GM21367 (cell line): ENCODE measurements around the gene HTRA3.

Source experiments
- ATAC-seq: cut with Tn5 transposase; IDR thresholded peaks from one replicate; pipeline ENCODE4 v1.9.1; 2021; ENCODE audit not compliant: unreplicated experiment

The HTRA3 gene

DNA sequence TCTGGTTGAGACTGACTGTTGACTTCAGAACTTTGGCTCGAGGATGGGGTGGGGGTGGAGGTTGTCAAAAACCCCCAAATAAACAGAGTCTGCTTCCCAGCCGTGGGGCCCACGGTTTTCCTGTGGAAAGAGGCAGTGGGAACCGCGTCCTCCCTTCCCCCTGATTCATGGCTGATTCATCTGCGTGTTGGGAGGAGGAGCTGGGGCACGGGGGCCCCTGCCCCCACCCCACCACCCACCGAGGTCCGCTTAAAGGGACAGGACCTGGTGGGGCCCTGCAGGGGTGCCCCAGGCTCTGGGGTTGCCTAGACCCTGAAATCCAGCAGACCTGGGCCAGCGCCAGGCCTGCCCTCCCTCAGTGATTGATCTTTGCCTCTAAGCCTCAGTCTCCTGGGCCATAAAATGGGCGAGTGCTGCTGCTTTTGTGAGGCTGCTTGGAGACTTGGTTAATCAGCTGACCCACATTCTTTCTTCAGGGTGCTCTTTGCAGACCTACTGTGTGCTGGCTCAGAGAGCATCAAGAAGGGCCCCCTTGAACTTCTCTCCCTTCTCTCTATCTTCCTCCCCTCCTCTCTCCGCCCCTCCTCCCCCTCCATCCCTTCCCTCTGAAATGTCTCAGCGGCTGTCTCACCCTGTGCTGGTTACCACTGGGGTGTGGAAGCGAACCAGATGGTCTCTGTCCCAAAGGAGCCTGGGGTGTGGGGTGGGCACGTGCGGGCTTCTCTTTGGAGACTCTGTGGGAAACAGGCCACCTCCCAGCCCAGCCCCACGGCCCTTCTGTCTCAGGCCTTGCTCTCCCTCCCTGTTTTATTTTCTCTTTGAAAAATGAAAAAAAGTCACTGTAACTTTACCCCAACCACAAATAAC, 9.1 kb downstream of the HTRA3 start:
- ATAC-seq, result no peak

DNA sequence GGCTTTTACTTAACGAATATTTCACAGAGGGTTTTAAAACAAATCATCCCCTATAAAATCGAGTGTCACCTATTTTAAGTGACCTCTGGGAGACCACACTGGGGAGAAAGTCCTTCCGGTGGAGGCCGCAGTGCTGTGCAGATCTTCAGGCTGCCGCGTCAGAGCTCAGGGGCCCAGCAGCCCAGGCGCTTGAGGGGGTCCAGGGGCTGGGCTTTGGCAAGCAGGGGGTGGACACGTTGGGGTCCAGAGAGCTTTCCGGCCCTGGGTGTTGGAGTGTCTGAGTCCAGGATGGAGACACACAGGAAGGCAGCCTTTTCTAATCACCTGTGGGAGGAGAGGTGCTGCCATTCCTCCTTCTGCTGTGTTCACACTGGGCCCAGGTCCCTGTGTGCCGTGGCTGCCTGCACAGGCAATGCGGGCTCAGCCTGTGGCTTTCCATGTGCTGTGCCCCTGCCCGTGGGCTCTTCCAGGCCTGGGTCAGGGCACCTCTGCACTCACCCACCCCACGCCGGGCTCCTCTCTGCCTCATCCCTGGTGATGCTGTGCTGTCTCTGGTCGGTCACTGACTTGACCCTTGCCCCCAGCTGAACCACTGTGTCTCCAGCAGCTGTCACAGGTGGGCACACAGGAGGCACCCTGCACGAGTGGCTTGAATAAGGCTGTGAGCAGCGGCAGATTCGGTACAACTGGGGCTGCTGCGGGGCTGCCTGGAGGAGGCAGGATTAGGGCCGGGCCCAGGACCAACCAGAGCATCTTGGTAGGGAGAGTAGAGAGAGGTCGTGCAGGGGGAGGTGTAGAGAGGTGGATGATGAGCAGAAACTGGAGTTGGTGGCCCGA, 10.0 kb downstream of the HTRA3 start:
- no peak for ATAC-seq

DNA sequence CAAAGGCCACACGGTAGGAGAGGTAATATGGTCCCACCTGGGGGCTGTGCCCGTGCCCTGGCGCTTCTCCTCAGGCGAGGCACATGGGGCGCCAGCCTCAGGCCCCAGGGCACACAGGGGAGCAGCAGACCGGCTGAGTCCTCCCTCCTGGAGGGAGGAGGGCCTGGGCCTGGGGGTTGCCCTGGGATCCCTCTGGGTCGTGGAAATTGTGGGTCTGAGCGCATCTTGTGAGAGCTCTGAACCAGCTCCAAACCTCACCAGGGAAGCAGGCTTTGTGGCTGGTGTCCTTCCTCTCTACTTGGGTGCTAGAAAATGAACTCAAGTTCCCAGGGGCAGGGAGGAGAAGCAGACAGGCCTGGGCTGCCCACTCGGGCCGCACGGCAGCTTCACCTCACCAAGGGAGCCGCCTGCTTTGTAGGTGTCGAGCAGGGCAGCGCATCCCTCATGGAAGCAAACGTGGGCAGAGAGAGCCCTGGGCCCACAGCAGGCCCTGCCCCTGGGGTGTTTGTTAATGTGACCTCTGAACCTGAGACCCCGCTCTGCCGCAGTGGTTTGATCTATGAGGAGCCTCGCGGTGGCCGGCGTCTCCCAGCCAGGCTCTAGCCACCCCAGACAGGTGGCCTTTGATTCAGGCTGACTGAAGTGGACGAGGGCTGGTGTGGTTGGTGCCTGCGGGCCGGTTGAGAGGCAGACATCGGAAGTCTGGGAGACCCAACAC, 10.8 kb downstream of the HTRA3 start:
- no peak for ATAC-seq

DNA sequence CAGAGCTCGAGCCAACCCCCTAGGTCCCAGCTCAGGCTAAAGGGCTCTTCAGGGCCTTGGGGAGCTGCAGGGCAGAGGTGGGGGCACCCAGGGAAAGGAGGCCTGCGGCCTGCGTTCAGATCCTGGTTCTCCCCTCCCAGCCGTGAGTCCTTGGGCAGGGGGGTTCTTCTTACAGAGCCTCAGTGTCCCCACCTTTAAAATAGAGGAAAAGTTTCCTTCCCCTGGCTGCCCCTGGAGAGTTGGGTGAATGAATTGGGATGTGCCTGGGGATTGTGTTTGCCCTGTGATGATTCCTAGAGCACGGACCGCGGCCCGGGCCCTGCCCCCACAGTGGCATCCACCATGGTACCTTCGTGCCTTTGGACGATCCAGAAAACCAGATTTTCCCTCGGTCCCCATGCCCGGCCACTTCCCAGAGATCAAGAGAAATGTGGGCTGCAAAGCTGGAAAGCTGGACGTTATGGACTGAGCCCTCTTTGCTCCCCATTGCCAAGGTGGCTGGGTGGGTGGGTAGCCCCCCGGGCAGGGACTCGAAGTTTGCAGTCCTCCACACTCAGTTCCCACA, 11.4 kb downstream of the HTRA3 start:
- no peak for ATAC-seq

DNA sequence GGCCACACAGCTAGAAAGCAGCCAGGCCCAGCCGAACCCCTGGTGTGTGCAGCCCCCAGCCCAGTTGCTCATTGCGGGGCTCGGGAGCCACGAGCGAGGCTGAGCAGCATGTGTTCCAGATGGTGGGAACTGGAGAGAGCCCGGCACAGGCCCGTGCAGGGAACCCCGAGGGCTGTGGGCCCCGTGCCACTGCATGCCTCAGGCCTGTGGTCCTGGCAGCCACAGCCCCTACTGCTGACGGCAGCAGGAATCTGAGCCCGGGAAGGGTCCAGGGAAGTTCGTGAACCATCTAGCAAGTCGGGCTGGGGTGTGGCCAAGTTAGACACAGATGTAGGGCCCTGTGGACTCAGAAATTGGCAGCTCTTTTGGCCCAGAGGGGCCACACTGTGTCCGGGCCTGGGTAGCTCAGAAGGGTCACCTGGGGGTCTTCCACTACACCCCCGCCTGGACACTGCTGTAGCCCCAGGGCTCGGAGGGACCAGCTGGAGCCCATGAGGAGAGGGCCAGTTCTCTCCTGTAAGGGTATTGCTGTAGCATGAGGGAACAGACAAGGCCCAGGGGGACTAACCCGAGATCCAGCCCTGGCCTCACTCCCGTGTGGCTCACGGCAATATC, 12.1 kb downstream of the HTRA3 start:
- ATAC-seq, result no peak

DNA sequence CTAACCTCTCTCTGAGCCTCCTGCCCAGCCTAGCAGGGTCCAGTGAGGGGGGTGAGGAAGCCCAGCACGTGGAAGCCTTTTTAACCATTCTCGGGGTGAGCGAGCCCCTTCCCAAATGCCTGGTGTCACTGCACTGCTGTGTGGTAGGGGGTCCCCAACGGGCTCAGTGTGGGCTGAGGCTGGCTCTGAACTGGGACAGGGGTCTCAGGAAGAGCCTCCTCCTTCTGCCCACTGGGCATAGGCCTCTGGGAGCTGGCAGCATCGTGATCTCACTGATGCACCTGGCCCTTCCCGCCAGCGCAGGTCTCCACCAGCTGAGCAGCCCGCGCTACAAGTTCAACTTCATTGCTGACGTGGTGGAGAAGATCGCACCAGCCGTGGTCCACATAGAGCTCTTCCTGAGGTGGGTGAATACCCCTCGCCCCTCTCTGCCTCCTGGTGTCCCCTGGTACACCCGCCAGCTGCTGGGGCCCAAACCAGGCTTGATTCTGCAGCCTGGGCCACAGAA, 12.6 kb downstream of the HTRA3 start:
- no peak for ATAC-seq

DNA sequence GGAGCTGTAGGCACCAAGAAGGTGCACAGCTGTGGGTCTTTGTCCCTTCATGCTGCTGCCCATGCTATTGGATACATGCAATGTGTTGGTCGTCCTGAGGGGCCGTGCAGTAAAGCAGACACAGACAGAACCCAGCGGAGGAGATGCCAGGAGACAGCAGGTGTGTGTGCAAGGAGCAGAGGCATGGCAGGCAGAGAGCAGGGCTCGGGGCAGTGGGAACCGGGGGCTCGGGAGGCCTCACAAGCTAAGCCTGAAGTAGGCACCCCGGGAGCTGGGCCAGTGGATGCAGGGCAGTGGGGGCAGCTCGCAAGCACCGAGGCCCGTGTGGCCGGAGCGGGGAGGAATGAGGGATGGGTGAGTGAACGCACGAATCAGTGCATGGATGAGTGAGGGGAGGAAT, 13.2 kb downstream of the HTRA3 start:
- ATAC-seq, result no peak

DNA sequence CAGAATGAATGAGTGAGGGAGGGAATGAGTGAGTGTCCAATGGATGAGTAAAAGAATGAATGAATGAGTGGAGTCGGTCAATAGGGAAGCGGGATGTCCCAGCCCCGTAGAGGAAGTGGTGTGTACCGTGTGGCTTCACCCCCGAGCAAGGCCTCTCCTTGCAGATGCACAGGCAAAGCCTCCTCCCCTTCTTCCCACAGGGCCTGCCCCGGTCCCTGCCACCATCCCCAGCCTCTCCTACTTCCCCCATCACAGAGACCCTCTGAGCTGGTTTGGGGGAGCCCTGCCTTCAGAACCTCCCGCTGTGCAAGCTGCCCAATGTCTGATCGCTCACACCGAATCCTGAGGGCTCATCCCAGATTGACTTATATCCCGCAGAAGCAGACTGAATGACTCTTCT, 13.6 kb downstream of the HTRA3 start:
- no peak for ATAC-seq

DNA sequence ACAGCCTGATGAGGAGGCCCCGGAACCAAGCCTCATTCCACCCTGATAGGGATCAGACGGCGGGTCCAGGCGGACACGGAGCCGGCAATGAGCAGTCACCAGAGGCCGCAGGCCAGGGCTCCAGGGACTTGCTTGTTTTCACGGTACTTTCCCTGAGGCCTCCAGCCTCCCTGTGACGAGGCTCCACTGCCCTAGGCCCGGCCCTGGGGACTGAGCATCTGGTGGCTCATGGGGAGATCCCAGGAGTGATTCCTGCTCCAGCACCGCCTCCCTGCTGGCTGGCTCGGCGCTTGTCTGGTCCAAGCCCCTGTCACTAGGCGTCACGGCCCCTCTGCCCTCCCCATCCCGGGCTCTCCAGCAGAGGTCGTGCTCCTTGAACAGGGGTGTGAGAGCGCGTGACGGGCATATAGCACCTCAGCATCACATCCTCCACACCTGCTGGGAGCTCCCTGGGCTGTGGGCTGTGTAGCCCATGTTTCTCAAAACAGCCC, 14.1 kb downstream of the HTRA3 start:
- ATAC-seq, result no peak

DNA sequence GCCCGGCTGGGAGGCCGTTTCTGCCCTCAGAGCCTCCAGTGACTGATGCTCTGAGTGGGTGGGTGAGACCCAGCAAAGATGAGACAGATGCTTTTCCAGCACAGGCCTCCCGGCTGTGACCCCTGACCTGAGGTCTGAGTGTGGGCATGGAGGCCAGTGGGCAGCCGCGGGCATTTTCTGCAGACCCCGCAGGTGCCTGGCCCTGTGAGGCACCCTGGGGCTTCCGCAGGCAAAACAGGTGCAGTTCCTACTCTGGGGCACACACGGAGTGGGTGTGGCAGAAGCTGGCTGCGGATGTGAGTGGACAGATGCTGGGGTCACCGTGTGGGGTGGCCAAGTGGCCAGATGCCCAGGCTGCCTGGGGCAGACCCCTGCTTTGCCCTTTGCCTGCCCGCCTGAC, 14.8 kb downstream of the HTRA3 start:
- ATAC-seq, result no peak

DNA sequence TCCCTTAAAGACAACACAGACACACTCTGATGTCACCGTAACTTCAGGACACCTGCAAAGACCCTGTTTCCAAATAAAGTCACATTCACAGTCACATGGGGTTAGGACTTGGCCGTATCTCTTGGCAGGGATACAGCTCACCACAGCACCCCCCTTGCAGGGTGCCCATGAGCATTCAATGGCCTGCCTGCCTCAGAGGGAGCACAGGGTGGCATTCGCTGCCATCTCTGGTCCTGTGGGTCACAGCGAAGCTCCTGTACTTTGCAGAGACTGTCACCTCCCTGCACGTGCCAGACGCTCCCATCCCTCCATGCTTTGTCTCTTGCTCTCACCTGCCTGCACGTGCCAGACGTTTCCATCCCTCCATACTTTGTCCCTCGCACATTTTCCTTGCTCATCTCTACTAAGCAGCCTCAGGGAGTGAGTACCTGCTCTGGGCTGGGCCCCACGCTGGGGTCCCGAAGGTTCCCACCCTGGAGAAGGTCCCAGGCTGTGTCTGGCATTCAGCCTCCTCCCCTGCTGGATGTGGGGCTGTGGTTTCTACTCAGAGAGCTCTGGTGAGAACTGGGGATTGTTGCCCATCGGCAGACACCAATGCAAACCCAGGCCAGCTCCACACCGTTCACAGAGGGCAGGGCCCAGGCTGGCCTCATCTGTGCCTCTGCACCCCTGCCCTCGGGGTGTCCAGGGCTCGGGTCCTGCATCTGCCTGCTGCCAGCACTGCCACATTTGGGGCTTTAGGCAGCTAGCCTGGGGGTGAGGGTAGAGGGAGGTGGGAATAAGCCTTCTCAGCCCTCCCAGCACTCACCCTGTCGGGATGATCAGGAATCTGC, 15.8 kb downstream of the HTRA3 start:
- ATAC-seq, result no peak

DNA sequence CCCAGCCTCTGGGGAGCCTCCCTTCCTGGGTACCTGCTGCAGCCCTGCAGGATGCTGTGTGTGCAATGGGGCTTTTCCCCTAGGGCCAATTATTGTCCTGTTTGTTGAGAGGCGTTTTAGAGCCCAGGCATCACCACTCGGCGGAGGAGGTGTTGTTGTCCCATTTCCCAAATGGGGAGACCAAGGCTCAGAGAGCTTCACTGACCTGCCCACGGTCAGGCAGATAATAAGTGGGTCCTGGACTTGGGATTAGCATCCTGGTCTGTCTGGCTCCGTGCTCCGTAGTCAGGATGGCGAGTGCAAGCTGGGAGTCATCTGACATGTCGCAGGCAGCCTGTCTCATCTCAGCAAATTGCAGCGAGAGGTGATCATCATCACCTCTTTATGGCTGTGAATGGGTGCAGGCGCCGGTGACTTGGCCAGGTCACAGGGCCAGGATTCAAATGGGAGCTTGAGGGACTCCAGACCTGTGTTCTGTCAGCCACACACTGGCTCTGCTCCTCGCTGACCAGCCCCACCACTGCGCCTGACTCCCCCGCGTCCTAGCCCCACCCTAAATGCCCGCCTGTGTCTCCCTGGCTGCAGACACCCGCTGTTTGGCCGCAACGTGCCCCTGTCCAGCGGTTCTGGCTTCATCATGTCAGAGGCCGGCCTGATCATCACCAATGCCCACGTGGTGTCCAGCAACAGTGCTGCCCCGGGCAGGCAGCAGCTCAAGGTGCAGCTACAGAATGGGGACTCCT, 16.6 kb downstream of the HTRA3 start:
- ATAC-seq, result no peak

DNA sequence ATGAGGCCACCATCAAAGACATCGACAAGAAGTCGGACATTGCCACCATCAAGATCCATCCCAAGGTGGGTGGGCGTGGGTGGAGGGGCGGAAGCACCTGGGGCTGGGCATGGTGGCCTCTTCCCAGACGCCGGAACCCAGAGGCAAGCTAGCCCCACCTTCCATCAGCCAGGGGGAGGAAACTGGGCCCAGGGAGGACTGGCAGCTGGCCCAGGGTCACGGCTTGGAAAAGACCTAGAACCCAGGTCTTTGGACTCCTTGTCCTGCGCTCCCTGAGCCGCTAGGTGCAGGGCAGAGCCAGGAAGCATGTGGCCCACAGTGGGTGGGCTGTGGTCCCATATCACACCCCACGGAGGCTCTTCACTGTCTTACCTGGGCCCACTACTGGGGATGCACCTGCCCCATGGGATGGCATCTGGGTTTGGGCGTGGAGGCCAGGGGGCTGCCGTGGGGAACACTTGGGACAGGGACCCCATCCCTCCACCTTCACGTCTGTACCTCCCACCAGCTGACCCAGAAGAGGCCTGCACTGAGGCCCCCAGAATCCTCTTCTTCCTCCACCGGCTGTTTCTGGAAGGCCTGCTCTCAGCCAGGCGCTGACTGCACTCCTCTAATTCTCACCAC, 17.3 kb downstream of the HTRA3 start:
- no peak for ATAC-seq

DNA sequence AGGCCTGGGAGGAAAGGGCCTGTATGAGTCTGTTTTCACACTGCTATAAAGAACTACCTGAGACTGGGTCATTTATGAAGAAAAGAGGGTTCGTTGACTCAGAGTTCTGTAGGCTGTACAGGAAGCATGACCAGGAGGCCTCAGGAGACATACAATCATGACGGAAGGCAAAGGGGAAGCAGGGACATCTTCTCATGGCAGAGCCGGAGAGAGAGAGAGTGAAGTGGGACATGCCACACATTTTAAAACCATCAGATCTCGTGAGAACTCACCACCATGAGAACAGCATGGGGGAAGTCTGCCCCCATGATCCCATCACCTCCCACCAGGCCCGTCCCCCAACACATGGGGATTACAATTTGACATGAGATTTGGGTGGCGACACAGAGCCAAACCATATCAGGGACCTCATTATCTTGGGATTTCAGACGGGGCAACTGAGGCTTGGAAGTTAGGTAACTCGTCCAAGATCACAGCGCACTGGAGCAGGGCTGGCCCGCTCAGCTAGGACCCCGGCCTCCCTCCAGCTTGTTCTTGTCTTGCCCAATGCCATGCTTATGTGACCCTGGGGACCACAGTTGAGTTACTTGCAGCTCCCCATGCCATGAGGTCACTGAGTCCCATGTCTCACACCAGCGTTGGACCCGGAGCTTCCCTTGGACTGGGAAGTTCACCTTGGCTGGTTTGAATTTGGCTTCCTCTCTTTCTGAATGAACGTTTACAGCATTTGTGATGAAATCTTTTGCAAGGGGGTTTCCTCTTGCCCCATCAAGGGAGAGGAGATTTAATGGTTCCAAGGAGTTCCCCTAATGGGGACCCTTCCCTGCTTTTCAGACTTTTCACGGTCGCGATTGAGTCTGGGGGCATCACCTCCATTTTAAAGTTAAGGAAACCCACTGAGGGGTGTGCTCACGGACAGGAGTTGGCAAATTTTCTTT, 18.1 kb downstream of the HTRA3 start:
- no peak for ATAC-seq

DNA sequence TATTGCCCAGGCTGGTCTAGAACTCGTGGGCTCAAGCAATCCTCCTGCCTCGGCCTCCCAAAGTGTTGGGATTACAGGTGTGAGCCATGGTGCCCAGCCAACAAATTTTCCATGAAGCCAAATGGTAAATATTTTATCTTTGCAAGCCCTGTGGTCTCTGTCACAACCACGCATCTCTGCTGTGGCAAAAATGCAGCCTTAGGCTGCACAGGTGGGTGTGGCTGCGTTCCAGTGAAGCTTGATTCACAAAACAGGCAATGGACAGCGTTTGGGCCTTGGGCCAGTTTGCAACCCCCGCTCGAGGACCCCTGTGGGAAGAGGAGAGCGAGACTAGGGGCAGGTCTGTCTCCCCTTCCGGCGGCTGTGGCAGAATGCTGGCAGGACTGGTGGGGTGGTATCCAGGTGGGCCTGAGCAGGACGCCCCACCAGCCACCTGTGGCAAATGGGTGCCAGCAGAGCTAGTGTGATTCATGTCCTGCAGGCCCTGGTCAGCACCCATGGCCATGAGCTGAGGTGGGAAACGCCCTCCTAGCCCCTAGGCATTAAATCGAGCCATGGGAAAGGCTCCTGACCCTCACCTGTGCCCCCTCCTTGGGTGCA, 19.7 kb downstream of the HTRA3 start:
- ATAC-seq, result no peak

DNA sequence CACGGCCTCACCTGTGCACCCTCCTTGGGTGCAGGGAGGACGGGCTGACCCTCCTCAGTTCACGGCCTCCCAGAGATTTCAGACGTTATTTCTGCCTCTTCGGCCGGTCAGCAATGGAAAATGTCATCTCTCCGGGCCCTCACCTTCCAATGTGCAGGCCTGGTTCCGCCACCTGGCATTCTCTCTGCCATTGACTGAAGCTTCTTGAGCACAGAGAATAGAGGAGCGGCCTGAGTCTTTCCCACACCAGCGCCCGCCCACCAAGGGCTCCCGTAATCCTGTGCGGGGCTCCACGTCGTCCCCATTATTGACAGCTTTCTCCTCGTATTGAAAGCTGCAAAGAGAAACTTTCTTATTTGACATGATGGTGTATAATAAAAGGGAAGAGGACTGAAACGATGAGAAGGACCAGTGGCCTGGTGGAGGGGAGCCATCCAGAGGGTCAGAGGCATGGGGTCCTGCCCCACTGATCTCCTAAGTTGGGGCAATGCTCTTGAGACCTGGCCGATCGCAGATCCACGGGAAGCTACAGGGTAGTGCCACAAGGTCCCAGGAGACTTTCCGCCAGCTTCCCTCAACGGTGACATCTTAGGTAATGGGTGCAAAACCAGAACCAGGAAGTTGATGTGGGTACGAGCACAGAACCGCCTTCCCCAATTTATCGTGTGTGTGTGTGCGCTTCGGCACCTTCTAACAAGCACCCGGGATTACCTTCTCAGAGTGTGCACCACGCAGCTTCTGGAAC, 20.6 kb downstream of the HTRA3 start:
- no peak for ATAC-seq

DNA sequence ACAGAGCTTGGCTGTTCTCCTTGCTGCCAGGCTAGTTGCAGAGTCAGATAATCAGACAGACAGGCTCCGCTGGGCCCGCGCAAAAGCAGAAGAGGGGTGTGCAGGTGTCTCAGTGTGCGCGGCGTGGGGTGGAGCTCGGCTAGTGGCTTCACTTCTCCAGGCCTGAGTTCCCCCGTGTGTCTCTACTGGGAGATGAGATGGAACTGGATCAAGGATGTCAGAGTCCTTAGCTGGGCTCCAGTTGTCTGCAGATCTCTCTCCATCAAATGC, 21.1 kb downstream of the HTRA3 start:
- ATAC-seq, result no peak
